ENCODE data around the gene NRARP. TPM values are rescaled to one million over a fixed set of nuclear protein-coding genes. Genes with fewer than 3 reads are reported as not detected.
A peak's percentile ranks its signal among the peaks of the same experiment; 100 is the strongest.

The NRARP gene
- polyA plus RNA-seq, 3 donors = 15.4 TPM; not detected in 2

- WGBS (ENCODE audit: insufficient coverage) = 84% methylated on average over 18 of the region's 27 CpGs
- Histone ChIP-seq H3K27ac (ENCODE audit: low read depth in 1 of 2, low read length in 2 of 2) (no peak overlapping the region), H3K9me3 (replicated peaks in 1 of 2; ENCODE audit: control insufficient read depth in 1 of 2, insufficient read depth in 1 of 2, low read length in 2 of 2) (peaks cover 0 to 3% of the 10 kb centered on the region in 2 donors), H3K4me2 (replicated peaks; ENCODE audit: extremely low read depth, low read length, poor library complexity, severe bottlenecking) (no peak overlapping the region), H3K36me3 (replicated peaks in 1 of 2; ENCODE audit: control insufficient read depth in 1 of 2, insufficient read depth in 2 of 2, low read length in 2 of 2) (no peaks in the 10 kb centered on the region), H3K79me2 (ENCODE audit: insufficient read depth, low read length) (no peaks in the 10 kb centered on the region), H2AFZ (ENCODE audit: insufficient read depth, low read depth, low read length, poor library complexity, severe bottlenecking) (no peak overlapping the region), H3K4me3 (replicated peaks in 1 of 3; ENCODE audit: low read depth in 2 of 3, low read length in 3 of 3) (no peak overlapping the region), H3K4me1 (ENCODE audit: control insufficient read depth in 1 of 2, insufficient read depth in 2 of 2, low read length in 2 of 2) (peaks cover 14 to 16% of the 10 kb centered on the region in 2 donors), H3K9ac (ENCODE audit: insufficient read depth, low read length, poor library complexity, severe bottlenecking) (no peak overlapping the region), H4K20me1 (ENCODE audit: insufficient read depth, low read length) (no peaks in the 10 kb centered on the region), H3K27me3 (ENCODE audit: control insufficient read depth in 2 of 2, insufficient read depth in 2 of 2, low read length in 2 of 2) (peaks cover 4 to 31% of the 10 kb centered on the region in 2 donors)
- H3K36me3 Mint-ChIP-seq = no peaks in the 10 kb centered on the region
- no peak overlapping the region for H3K4me3 Mint-ChIP-seq
- intact Hi-C loops (cut with micrococcal nuclease) = no loop called here
- H3K9me3 Mint-ChIP-seq = peaks cover 0 to 5% (median 1%) of the 10 kb centered on the region in 7 donors
- H3K27me3 Mint-ChIP-seq (ENCODE audit: low read depth in 3 of 3) = peaks cover 20 to 37% (median 26%) of the 10 kb centered on the region in 3 donors
- H3K4me1 Mint-ChIP-seq = peaks cover 9% of the 10 kb centered on the region
- peak in 1 of 3 donors; percentile 18 for DNase-seq
- no peak for TF ChIP-seq CTCF (IDR thresholded peaks at IDR 0.05)
- H3K27ac Mint-ChIP-seq = no peak overlapping the region
These were observed 9.3 kb upstream of the NRARP start for GRCh38 chr9:137311171-137311985.

- no peak for TF ChIP-seq CTCF (IDR thresholded peaks at IDR 0.05)
- H3K9me3 Mint-ChIP-seq = peaks cover 0 to 5% (median 1%) of the 10 kb centered on the region in 7 donors
- H3K4me3 ChIP-seq (replicated peaks in 1 of 3; ENCODE audit: low read depth in 2 of 3, low read length in 3 of 3) = no peak overlapping the region
- H3K79me2 ChIP-seq (ENCODE audit: insufficient read depth, low read length) = no peaks in the 10 kb centered on the region
- H3K9me3 ChIP-seq (replicated peaks in 1 of 2; ENCODE audit: control insufficient read depth in 1 of 2, insufficient read depth in 1 of 2, low read length in 2 of 2) = peaks cover 0 to 3% of the 10 kb centered on the region in 2 donors
- H3K36me3 ChIP-seq (replicated peaks in 1 of 2; ENCODE audit: control insufficient read depth in 1 of 2, insufficient read depth in 2 of 2, low read length in 2 of 2) = no peaks in the 10 kb centered on the region
- H3K9ac ChIP-seq (ENCODE audit: insufficient read depth, low read length, poor library complexity, severe bottlenecking) = no peak overlapping the region
- intact Hi-C loops (cut with micrococcal nuclease) = no loop called here
- H3K4me1 Mint-ChIP-seq = peaks cover 11% of the 10 kb centered on the region
- peaks cover 25 to 42% (median 36%) of the 10 kb centered on the region in 3 donors for H3K27me3 Mint-ChIP-seq (ENCODE audit: low read depth in 3 of 3)
- peaks cover 10 to 36% of the 10 kb centered on the region in 2 donors for H3K27me3 ChIP-seq (ENCODE audit: control insufficient read depth in 2 of 2, insufficient read depth in 2 of 2, low read length in 2 of 2)
- peaks cover 22% of the 10 kb centered on the region in 2 donors for H3K4me1 ChIP-seq (ENCODE audit: control insufficient read depth in 1 of 2, insufficient read depth in 2 of 2, low read length in 2 of 2)
- no peaks in the 10 kb centered on the region for H4K20me1 ChIP-seq (ENCODE audit: insufficient read depth, low read length)
- no peak overlapping the region for H3K27ac ChIP-seq (ENCODE audit: low read depth in 1 of 2, low read length in 2 of 2)
- no peak for DNase-seq
- H2AFZ ChIP-seq (ENCODE audit: insufficient read depth, low read depth, low read length, poor library complexity, severe bottlenecking) = no peak overlapping the region
- H3K27ac Mint-ChIP-seq = no peak overlapping the region
- H3K36me3 Mint-ChIP-seq = no peaks in the 10 kb centered on the region
- H3K4me2 ChIP-seq (replicated peaks; ENCODE audit: extremely low read depth, low read length, poor library complexity, severe bottlenecking) = no peak overlapping the region
- WGBS (ENCODE audit: insufficient coverage) = 87% methylated on average over 13 of the region's 20 CpGs
- no peak overlapping the region for H3K4me3 Mint-ChIP-seq
These were observed 8.3 kb upstream of the NRARP start for GRCh38 chr9:137310189-137311052.
